Fibroblast of peridontal ligament (primary cell): Measurements from ENCODE around the gene KCNE1.
"Not testable (repeated sequence)": the region's sequence is repeated elsewhere in the genome, so short reads cannot be mapped to it uniquely, and the experiment has no call there.

ENCODE experiments used
- DNase-seq: peaks from one replicate; pipeline ENCODE4 v3.0.0-alpha.2; 2010; ENCODE audit errors: extremely low read depth

KCNE1 gene

GRCh38 chr21:34511787-34512455, at the start of gene KCNE1:
Gene KCNE1 (minus strand): TSS chr21:34512210. CDS start chr21:34449634, 62,576 bp downstream.
- DNase-seq = no peak

- DNase-seq = no peak
Observed at GRCh38 chr21:34561806-34562205, 49.8 kb upstream of the KCNE1 start.

- no peak for DNase-seq
Observed at GRCh38 chr21:34560609-34561008, 48.6 kb upstream of the KCNE1 start.

GRCh38 chr21:34560021-34560420, 48.0 kb upstream of the KCNE1 start:
- no peak for DNase-seq

- DNase-seq = no peak
Observed at GRCh38 chr21:34559089-34559631, 47.1 kb upstream of the KCNE1 start.

GRCh38 chr21:34558166-34558565, 46.2 kb upstream of the KCNE1 start:
- no peak for DNase-seq

GRCh38 chr21:34557261-34557660, 45.3 kb upstream of the KCNE1 start:
- no peak for DNase-seq

GRCh38 chr21:34554670-34555069, 42.7 kb upstream of the KCNE1 start:
- DNase-seq = not testable (repeated sequence)

- DNase-seq = no peak
Observed at GRCh38 chr21:34554227-34554626, 42.2 kb upstream of the KCNE1 start.

GRCh38 chr21:34553151-34553952, 41.3 kb upstream of the KCNE1 start:
- peak; percentile 85 for DNase-seq

GRCh38 chr21:34552360-34553098, 40.5 kb upstream of the KCNE1 start:
- peak; percentile 80 for DNase-seq

GRCh38 chr21:34550182-34550799, 38.3 kb upstream of the KCNE1 start:
- no peak for DNase-seq

GRCh38 chr21:34548781-34549376, 36.9 kb upstream of the KCNE1 start:
- DNase-seq = no peak

- no peak for DNase-seq
Observed at GRCh38 chr21:34546542-34546941, 34.5 kb upstream of the KCNE1 start.

GRCh38 chr21:34545079-34545884, 33.3 kb upstream of the KCNE1 start:
- peak; percentile 92 for DNase-seq

- peak; percentile 57 for DNase-seq
Observed at GRCh38 chr21:34544032-34544496, 32.1 kb upstream of the KCNE1 start.

GRCh38 chr21:34543017-34543416, 31.0 kb upstream of the KCNE1 start:
- DNase-seq = no peak

GRCh38 chr21:34540206-34540605, 28.2 kb upstream of the KCNE1 start:
- no peak for DNase-seq

GRCh38 chr21:34537838-34538237, 25.8 kb upstream of the KCNE1 start:
- no peak for DNase-seq

GRCh38 chr21:34536820-34537219, 24.8 kb upstream of the KCNE1 start:
- no peak for DNase-seq
